Measurements from ENCODE around the gene RAB8A. TPM values are rescaled to one million over a fixed set of nuclear protein-coding genes. Genes with fewer than 3 reads are reported as not detected.

RAB8A gene
- total RNA-seq, 1 donor from 2014 or later = 60.6 TPM

GRCh38 chr19:16100524-16100923 is 11.2 kb upstream of the RAB8A start:
- Mint-ChIP-seq H3K4me1 (ENCODE audit: unreplicated experiment) (no peaks in the 10 kb centered on the region), H3K36me3 (ENCODE audit: low read depth, unreplicated experiment) (peaks cover 46% of the 10 kb centered on the region), H3K27ac (ENCODE audit: unreplicated experiment) (no peak overlapping the region), H3K9me3 (ENCODE audit: unreplicated experiment) (no peaks in the 10 kb centered on the region), H3K4me3 (ENCODE audit: unreplicated experiment) (no peak overlapping the region), H3K27me3 (ENCODE audit: unreplicated experiment) (peaks cover 6% of the 10 kb centered on the region)
- no peak for DNase-seq (ENCODE audit: low spot score)
- TF ChIP-seq CTCF (IDR thresholded peaks at IDR 0.05; ENCODE audit: unreplicated experiment) = no peak

GRCh38 chr19:16104722-16105121 is 7.0 kb upstream of the RAB8A start:
- peaks cover 26% of the 10 kb centered on the region for H3K36me3 Mint-ChIP-seq (ENCODE audit: low read depth, unreplicated experiment)
- H3K27me3 Mint-ChIP-seq (ENCODE audit: unreplicated experiment) = peaks cover 4% of the 10 kb centered on the region
- DNase-seq (ENCODE audit: low spot score) = no peak
- no peak for TF ChIP-seq CTCF (IDR thresholded peaks at IDR 0.05; ENCODE audit: unreplicated experiment)
- peaks cover 3% of the 10 kb centered on the region for H3K4me1 Mint-ChIP-seq (ENCODE audit: unreplicated experiment)
- no peaks in the 10 kb centered on the region for H3K9me3 Mint-ChIP-seq (ENCODE audit: unreplicated experiment)
- no peak overlapping the region for H3K4me3 Mint-ChIP-seq (ENCODE audit: unreplicated experiment)
- H3K27ac Mint-ChIP-seq (ENCODE audit: unreplicated experiment) = no peak overlapping the region

GRCh38 chr19:16106121-16106520 is 5.6 kb upstream of the RAB8A start:
- TF ChIP-seq CTCF (IDR thresholded peaks at IDR 0.05; ENCODE audit: unreplicated experiment) = no peak
- DNase-seq (ENCODE audit: low spot score) = no peak
- Mint-ChIP-seq H3K4me3 (ENCODE audit: unreplicated experiment) (no peak overlapping the region), H3K9me3 (ENCODE audit: unreplicated experiment) (no peaks in the 10 kb centered on the region), H3K36me3 (ENCODE audit: low read depth, unreplicated experiment) (peaks cover 20% of the 10 kb centered on the region), H3K27me3 (ENCODE audit: unreplicated experiment) (peaks cover 4% of the 10 kb centered on the region), H3K4me1 (ENCODE audit: unreplicated experiment) (peaks cover 3% of the 10 kb centered on the region), H3K27ac (ENCODE audit: unreplicated experiment) (peak overlapping the region; percentile 57)

GRCh38 chr19:16111909-16112752 is 442 bp downstream of the RAB8A start:
- peaks cover 6% of the 10 kb centered on the region for H3K27me3 Mint-ChIP-seq (ENCODE audit: unreplicated experiment)
- TF ChIP-seq CTCF (IDR thresholded peaks at IDR 0.05; ENCODE audit: unreplicated experiment) = no peak
- DNase-seq (ENCODE audit: low spot score) = no peak
- peak overlapping the region; percentile 97 for H3K27ac Mint-ChIP-seq (ENCODE audit: unreplicated experiment)
- peaks cover 23% of the 10 kb centered on the region for H3K4me1 Mint-ChIP-seq (ENCODE audit: unreplicated experiment)
- peak overlapping the region; percentile 98 for H3K4me3 Mint-ChIP-seq (ENCODE audit: unreplicated experiment)
- peaks cover 11% of the 10 kb centered on the region for H3K36me3 Mint-ChIP-seq (ENCODE audit: low read depth, unreplicated experiment)
- no peaks in the 10 kb centered on the region for H3K9me3 Mint-ChIP-seq (ENCODE audit: unreplicated experiment)

- Mint-ChIP-seq H3K36me3 (ENCODE audit: low read depth, unreplicated experiment) (peaks cover 13% of the 10 kb centered on the region), H3K9me3 (ENCODE audit: unreplicated experiment) (no peaks in the 10 kb centered on the region), H3K27ac (ENCODE audit: unreplicated experiment) (peak overlapping the region; percentile 97), H3K4me1 (ENCODE audit: unreplicated experiment) (peaks cover 20% of the 10 kb centered on the region), H3K4me3 (ENCODE audit: unreplicated experiment) (peak overlapping the region; percentile 98), H3K27me3 (ENCODE audit: unreplicated experiment) (peaks cover 7% of the 10 kb centered on the region)
- DNase-seq (ENCODE audit: low spot score) = no peak
- no peak for TF ChIP-seq CTCF (IDR thresholded peaks at IDR 0.05; ENCODE audit: unreplicated experiment)
These were observed 1.1 kb downstream of the RAB8A start for GRCh38 chr19:16112778-16113177.
